GM18517 (cell line): Measurements from ENCODE around the gene DES.
A peak's percentile ranks its signal among the peaks of the same experiment; 100 is the strongest.
"Not testable (repeated sequence)": the region's sequence is repeated elsewhere in the genome, so short reads cannot be mapped to it uniquely, and the experiment has no call there.

Source experiments
- ATAC-seq: cut with Tn5 transposase; IDR thresholded peaks from one replicate; pipeline ENCODE4 v1.9.1; 2021; ENCODE audit warnings: mild to moderate bottlenecking, moderate library complexity; ENCODE audit not compliant: unreplicated experiment

Gene DES

DNA sequence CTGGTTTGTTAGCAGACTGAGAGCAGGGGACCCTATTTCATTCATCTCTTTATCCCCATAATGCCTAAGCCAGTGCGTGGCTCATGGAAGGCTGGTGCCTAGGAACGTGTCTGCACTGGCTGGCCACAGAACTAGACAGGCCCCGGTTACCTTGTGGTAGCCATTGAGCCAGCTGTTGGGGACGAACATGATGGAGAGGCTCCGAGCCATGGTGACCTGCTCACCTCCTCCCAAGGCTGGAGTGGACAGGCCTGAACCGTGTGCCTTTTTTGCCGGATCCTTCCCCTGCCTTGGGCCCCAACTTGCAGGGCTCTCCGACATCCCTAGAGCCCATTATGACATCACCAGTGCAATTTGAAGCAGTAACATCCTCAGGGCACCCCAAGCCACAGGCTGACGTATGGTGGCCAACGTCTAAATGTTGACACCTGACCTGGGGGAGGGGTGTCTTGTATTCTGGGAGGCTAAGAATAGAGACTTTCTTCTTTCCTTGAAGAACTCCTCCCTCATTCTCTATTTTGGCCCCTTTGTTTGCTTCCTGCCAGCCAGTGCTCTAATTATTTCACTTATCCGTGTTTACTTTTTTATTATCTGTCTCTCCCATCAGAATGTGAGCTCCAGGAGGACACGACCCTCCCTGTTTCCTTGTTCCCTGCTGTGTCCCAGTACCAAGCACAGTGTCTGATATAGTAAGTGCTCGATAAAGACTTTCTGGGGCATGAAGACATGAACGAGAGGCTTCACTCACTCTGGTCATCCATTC lies 18.3 kb upstream of the DES start:
- ATAC-seq, result no peak

DNA sequence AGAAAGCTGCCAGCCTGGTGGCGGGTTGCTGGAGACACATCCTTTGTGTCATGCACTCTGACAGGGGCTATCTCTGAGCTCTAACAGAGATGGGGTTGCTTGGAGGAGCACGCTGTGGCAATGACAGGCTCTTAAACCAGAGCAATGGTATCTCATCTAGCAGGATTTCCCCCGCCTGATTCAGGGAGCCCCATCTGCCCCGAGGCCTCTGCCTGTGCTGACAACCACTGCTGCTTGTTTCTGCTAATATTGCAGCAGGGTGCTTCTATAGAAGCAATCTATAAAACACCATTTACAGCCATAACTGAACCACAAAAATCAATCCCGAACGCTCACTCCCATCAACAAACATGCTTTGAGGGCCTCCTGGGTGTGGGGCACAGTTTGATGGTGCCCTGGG lies 17.6 kb upstream of the DES start:
- no peak for ATAC-seq

DNA sequence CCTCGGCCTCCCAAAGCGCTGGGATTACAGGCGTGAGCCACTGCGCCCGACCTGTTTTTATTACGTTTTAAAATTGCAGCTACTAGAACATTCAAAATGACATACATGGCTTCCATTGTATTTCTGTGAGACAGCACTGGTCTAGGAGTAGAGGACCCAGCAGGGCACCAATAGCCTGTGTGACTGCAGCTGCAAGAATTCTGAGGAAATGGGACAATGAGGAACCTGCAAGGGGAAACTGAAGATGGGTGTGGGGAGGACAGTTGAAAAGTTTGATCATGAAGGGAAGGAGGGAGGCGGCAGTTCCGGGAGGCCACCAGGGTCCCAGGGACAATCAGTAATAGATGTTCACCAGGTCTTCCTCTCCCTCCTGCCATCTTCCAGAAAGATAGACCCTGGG lies 16.6 kb upstream of the DES start:
- ATAC-seq, result no peak

DNA sequence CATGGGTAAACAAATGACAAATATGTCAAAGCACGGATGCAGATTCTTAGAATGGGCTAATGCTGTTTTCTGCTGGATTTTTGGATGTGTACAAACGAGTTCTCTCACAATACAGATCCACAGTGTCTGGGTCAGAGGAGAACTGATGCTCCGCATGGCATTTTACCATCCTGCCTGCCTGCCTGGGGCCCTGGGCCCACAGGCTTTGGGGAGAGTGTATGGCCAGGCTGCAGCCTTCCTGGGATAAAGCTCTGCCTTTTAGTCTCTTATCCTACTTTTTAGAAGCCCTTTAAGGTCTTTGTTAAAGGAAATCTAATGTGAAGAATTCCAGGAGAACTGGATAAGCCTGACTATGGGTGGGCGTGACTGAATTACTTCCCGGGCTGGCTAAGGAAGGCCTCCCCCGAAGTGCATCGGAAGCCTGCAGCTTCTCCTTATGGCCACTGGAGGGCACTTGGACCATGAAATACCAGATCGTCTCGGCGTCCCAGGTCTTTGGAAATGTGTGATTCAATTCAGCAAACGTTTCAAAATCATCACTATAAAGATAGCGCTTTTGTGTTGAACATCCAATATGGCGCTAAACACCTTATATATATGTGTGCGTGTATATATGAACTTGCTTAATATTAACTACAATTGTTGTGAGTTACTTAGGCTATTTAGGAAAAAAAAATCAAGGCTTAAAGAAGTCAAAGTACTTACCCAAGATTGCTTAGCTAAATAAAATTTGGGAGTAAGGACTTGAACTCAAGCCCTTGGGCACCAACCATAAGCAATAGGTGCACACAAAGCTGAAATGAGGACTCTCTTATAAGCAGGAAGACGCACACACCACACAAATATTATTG lies 15.3 kb upstream of the DES start:
- peak; percentile 59 for ATAC-seq

DNA sequence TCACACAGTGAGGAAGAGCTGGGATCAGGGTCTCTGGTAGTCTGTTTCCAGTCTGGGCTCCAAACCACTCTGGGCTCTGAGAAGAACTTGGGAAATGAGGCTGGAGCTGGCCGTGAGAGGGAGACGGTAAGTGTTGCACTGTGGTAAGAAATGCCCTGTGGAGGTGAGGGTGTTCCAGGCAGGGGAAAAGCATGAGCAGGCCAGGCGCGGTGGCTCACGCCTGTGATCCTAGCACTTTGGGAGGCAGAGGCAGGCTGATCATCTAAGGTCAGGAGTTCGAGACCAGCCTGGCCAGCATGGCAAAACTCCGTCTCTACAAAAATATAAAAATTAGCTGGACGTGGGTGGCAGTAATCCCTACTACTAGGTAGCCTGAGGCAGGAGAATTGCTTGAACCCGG lies 14.3 kb upstream of the DES start:
- ATAC-seq, result no peak

DNA sequence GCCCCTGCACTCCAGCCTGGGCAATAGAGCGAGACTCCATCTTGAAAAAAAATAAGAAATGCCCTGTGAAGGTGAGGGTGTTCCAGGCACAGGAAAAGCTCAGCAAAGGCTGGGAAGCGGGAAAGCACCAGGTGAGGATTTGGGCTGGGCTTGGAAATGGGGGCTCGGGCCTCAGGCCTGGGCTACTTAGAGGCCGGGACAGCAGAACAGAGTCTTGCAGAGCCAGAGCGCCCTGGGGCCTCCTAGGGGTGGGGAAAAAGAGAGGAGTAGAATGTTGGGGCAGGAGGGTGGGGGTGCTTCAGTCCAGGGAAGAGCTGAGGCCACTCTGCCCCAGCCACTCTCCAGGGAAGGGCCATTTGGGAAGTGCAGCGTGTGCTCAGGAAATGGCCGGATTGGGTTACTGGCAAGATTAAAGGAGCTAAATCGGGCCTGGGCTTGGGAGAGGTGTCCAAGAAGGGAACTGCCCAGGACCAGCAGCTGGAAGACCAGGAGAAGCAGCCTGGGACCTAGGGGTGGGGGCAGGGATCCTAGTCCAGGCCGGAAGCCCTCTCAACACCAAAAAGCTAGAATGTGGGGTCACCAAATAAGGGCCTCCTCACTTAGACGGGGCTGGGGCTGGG lies 13.8 kb upstream of the DES start:
- ATAC-seq, result no peak

DNA sequence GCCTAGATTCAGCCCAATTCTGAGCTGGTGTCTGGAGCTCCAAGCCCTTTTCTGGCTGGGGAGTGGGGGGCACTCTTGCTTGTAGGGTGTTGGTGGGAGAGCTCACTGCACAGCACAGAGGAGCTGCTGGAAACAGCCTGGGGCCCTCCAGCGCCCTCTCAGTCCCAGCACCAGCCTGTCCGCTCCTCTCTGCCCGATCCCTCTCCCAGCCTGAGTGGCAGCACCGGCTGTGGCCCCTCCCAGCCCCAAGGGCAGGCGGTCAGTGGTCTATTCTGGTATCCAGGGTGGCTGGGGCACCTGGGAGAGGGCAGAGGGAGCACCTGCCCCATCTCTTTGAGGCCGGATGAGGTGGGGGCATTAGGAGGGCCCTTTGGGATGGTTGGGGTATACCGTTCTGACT lies 13.2 kb upstream of the DES start:
- ATAC-seq, result no peak

DNA sequence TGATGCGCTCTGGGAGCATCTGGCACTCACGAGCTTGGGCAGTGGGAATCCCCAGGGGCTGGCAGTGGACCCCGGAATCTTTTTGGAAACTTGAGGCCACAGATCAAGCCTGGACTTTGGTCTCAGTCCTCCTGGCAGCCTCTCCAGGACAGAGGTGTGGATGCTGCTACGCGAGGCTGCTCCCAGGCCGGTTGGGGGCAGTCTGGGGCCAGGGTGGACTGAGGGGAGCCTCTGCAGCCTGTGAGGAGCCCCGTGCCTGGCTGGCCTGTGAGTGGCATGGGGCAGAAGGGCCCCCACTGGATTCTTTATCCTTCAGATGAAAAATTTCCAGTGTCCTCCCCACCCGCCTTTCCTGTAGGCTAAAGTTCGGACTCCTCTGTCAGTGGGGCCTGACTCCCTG lies 12.7 kb upstream of the DES start:
- ATAC-seq, result no peak

DNA sequence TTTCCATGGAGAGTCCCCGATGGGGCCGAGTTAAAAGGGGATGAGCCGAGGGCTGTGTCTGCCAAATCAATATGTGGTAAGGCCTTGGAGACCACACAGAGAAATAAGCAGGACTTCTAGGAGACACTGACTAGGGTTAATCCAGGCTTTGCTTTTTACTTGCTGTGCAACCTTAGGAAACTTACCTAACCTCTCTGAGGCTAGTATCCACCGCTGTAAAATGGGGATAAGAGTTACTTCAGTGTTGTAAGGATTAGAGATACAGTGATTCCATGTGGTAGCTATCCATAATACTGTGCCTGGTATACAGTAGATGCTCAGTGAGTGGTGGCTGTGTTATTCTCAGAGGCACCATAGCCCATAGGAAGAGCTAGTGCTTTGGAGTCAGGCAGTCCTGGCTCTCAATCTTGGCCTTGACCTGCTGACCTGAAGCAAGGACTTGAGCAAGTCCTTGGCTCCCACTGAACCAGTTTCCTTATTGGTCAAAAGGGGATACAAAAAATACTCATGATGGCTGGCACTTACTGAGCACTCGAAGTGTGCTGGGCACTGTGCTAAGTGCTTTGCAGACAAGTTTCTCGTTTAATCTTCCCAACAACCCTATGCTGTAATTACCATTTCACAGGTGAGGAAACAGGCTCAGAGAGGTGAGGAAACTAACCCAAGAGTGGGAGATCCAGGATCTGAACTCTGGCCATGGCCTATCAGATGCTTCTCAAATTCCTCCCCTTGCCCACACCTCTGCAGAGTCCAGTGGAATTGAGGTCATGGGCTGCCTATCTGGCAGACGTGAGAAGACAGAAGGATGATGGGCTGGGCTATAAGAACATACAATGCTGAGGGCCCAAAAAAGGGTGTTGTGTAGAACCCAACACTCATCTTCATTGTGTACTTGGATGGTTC lies 12.0 kb upstream of the DES start:
- ATAC-seq, result no peak

DNA sequence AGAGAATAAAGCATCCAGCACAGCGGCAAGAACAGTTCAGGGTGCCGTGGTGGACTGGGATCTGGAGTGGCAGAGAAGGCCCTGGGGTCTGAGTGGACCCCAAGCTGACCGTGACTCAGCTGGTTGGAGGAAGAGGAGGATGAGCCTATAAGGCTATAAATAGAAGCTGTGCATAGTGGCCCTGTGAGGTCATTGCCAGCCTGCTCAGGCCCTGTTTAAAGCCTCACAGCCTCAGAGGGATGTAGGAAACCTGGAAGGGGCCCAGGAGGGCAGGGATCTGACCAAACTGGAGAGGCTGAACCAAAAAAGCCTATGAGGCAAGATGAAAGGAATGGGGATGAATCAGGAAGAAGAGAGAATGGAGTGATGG lies 11.3 kb upstream of the DES start:
- no peak for ATAC-seq

DNA sequence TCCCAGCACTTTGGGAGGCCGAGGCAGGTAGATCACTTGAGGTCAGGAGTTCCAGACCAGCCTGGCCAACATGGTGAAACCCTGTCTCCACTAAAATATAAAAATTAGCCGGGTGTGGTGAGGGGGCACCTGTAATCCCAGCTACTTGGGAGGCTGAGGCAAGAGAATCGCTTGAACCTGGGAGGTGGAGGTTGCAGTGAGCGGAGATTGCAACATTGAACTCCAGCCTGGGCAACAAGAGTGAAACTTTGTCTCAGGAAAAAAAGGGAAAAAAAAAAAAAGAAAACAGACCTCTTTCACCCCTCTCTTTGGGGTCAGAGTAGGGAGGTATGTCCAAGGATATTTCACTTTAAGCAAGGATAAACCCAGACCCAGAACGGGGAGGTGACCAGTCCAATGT lies 10.8 kb upstream of the DES start:
- ATAC-seq, result not testable (repeated sequence)

DNA sequence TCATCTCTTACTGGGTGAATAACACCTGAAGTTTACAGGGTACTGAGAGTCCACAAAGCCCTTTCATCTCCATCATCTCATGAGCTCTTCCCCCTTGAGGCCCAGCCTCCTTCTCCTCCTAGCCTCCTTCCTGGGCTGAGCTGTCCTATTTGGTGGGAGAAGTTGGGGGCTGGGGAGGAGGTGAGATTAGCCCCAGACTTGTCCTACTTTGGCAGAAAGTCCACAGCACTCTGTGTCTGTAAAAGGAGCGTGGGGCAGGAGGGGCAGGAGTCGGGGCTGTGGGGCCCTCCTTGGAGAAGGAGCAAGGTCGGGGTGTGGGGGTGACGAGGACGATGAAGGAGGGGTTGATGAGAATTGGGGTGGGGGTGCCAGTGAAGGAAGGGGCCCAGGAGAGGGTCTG lies 10.0 kb upstream of the DES start:
- ATAC-seq, result no peak

DNA sequence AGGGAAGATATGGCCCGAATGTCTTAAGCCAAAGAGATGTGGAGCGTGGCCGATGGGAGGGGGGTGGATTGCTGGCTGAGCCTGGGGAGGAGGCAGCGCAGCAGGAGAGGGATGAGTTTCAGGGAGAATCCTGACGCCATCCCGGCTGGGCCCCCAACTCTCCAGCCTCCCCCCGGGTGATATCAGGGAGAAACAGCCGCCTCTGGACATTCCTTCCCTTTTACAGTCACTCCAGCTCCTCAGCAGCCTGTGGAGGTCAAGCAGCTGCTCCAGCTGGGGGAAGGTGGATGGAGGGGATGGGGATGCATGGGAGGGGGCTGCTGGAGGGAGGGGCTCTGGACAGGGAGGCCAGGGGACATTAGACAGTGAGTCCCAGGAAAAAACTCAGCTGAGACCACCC lies 9.5 kb upstream of the DES start:
- ATAC-seq, result no peak

DNA sequence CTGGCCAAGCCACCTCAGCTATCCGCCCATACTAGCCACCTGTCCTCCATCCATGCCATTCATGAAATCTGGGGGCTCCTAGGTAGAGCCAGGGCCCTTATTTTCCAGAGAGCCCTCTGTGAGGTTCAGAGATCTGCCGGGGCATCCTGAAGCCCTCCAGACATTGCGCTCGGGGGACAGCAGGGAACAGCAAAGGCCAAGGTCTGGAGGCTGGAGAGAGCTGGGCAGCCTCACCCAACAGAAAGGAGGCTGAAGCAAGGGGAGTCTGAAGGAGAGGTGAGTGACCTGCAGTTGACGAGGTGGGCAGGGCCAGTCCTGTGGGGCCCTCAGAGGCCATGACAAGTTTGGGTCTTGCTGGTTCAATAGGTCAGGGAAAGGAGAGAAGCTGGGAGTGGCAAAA lies 8.6 kb upstream of the DES start:
- ATAC-seq, result no peak

DNA sequence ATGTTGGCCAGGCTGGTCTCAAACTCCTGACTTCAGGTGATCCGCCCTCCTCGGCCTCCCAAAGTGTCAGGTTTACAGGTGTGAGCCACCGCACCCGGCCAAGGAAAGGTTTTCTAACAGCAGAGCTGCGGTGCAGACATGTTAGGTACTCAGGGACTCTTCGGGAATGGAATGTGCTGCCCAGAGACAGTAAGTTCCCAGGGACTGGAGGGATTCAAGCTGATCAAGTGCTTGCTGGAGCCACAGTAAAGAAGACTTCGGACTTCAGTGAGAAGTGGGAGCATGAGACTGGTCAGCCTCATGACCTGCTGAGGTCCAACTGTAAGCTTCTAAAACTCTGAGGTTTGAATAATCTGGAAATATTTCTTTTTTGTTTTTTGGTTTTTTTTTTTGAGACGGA lies 7.8 kb upstream of the DES start:
- no peak for ATAC-seq

DNA sequence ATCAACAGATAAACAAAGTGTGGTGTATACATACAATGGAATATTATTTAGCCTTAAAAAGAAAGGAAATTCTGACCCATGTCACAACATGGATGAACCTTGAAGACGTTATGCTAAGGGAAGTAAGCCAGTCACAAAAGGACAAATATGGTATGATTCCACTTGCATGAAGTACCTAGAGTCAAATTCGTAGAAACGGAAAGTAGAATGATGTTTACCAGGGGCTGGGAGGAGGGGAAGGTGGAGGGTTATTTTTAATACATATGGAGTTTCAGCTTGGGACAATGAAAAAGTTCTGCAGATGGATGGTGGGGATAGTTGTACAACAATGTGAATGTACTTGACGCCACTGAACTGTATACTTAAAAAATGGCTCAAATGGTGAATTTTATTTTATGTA lies 3.3 kb upstream of the DES start:
- no peak for ATAC-seq

DNA sequence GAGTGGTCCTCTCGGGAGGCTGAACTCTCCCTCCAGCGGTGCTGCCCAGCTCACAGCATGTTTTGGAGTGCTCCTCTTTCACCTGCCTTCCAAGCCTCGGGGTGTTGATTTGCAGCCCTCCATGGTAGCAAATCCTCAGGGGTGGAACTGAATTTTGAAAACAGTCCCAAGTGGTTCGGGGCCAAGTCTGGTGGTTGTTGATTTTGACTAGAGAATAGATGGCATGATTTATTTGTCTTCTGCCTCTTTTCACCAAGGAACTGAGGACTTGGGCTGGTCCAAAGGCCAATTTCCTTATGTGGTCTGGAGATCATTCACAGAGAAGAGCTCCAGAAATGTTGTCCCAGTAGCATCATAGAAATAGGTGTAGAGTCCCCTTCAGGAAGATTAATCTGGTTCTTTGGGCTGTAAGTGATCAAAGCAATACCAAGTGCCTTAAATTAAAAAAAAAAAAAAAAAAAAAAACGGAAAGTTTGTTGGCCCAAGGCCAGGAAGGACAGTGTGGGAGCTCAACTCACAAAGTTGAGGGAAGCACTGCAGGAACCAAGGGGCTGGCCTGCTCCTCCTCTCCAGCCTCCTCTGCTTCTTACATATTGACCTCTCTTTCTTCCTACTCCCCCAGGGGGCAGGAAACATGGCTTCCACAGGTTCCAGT lies 2.5 kb upstream of the DES start:
- no peak for ATAC-seq

DNA sequence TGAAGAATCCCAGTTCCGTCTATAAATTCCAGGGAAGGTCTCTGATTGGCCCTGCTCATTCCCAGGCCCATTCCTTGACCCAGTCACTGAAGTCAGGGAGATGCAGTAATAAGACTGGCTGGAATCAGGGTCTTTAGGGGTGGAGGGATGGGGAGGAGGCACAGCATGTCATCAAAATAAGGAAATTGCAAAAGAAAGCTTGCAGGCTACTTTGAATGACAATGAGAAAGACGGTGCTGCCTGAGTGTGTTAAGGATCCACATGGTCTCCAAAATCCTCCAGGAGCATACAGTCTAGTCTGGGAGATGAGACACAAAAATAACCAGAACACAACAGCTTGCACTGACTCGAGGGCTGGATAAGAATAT lies 2.0 kb upstream of the DES start:
- no peak for ATAC-seq

DNA sequence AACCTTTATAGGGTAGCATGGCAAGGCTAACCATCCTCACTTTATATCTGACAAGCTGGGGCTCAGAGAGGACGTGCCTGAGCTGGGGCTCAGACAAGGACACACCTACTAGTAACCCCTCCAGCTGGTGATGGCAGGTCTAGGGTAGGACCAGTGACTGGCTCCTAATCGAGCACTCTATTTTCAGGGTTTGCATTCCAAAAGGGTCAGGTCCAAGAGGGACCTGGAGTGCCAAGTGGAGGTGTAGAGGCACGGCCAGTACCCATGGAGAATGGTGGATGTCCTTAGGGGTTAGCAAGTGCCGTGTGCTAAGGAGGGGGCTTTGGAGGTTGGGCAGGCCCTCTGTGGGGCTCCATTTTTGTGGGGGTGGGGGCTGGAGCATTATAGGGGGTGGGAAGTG lies 1.2 kb upstream of the DES start:
- ATAC-seq, result no peak

DNA sequence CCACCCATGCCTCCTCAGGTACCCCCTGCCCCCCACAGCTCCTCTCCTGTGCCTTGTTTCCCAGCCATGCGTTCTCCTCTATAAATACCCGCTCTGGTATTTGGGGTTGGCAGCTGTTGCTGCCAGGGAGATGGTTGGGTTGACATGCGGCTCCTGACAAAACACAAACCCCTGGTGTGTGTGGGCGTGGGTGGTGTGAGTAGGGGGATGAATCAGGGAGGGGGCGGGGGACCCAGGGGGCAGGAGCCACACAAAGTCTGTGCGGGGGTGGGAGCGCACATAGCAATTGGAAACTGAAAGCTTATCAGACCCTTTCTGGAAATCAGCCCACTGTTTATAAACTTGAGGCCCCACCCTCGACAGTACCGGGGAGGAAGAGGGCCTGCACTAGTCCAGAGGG lies 803 bp upstream of the DES start:
- ATAC-seq, result no peak

DNA sequence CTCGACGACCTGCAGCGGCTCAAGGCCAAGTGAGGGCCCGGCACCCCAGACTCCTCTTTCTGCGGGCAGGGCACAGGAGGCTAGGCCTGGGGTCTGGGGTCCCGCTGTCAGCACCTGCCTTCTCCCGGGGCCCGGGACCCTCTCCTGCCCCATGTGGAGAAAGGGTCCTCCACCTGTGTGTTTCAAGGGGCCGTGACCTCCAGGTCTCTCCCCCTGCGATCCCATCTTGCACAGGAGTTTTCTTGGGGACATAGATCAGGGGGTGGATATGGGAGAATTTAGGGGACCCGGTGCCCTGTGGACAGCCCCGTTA lies 791 bp downstream of the DES start:
- ATAC-seq, result no peak
